Prostate gland (tissue), 2 donors: ENCODE measurements around the gene PHC2.

ENCODE experiments used
- POLR2A ChIP-seq: fragments of 450-650 bp; IDR thresholded peaks from one replicate; pipeline ENCODE4 v1.6.1; 2016; ENCODE audit warnings: antibody characterized with exemption, mild to moderate bottlenecking
- TF ChIP-seq, protein P1 (sequence below), 4 experiments: fragments of 200-600 bp in 2 of 4; fragments of 450-650 bp in 2 of 4; sonication (generic) in 2 of 4; IDR thresholded peaks; 1 replicate in 3 of 4; 2 replicates in 1 of 4; pipeline ENCODE4 v1.5.1; 2016 to 2019; ENCODE audit warnings: antibody characterized with exemption in 4 of 4, mild to moderate bottlenecking in 2 of 4, moderate library complexity in 2 of 4

DNA sequence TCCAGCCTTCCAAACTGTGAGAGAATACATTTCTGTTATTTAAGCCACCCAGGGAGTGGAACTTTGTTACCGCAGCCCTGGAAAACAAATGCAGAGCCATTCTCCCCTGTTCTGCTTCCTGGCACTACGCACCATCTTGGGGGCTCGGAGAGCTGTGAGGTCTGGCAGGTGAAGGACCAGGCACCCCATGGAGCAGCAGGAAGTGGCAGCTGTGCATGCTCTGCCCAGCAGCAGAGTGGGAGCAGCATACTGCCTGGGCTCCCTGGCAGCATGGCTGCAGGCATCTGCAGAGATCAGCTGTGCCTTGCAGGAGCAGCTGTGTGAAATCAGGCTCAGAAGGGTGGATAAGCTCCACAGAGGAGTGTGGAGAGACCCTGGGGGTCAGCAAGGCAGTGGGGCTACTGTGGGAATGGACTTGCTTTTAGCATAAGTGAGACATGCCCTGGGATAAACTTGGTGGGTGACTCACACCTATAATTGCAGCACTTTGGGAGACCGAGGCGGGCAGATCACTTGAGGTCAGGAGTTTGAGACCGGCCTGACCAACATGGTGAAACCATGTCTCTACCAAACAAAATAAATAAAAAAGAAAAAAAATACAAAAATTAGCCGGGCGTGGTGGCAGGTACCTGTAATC, 23.9 kb upstream of the PHC2 start:
- TF ChIP-seq, protein P1, sequence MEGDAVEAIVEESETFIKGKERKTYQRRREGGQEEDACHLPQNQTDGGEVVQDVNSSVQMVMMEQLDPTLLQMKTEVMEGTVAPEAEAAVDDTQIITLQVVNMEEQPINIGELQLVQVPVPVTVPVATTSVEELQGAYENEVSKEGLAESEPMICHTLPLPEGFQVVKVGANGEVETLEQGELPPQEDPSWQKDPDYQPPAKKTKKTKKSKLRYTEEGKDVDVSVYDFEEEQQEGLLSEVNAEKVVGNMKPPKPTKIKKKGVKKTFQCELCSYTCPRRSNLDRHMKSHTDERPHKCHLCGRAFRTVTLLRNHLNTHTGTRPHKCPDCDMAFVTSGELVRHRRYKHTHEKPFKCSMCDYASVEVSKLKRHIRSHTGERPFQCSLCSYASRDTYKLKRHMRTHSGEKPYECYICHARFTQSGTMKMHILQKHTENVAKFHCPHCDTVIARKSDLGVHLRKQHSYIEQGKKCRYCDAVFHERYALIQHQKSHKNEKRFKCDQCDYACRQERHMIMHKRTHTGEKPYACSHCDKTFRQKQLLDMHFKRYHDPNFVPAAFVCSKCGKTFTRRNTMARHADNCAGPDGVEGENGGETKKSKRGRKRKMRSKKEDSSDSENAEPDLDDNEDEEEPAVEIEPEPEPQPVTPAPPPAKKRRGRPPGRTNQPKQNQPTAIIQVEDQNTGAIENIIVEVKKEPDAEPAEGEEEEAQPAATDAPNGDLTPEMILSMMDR (IDR thresholded peaks at IDR 0.05): no peak
- TF ChIP-seq POLR2A: no peak
